Hypothalamus (tissue), 51 donors: ENCODE measurements around the gene BTBD9.
"Not testable (repeated sequence)": the region's sequence is repeated elsewhere in the genome, so short reads cannot be mapped to it uniquely, and the experiment has no call there.

Experiments used
- DNase-seq, 51 donors: peaks; one replicate each; lab custom pipeline; 2025; lab: John Stamatoyannopoulos, UW

Gene BTBD9

GRCh38 chr6:38650207-38650752, 10.6 kb upstream of the BTBD9 start:
- no peak for DNase-seq

GRCh38 chr6:38649744-38650143, 10.0 kb upstream of the BTBD9 start:
- no peak for DNase-seq

GRCh38 chr6:38648629-38649028, 8.9 kb upstream of the BTBD9 start:
- DNase-seq: no peak

GRCh38 chr6:38646166-38646878, 6.6 kb upstream of the BTBD9 start:
- no peak for DNase-seq

GRCh38 chr6:38644951-38645350, 5.2 kb upstream of the BTBD9 start:
- DNase-seq: no peak

- peak in 7 of 51 donors; percentile 5 to 61 (median 15) for DNase-seq
These were observed 634 bp upstream of the BTBD9 start for GRCh38 chr6:38640216-38640909.

- peak in 27 of 51 donors; percentile 20 to 79 (median 51) for DNase-seq
These were observed 710 bp downstream of the BTBD9 start for GRCh38 chr6:38638941-38639497.

GRCh38 chr6:38637756-38638155, 2.0 kb downstream of the BTBD9 start:
- no peak for DNase-seq

GRCh38 chr6:38636027-38636426, 3.7 kb downstream of the BTBD9 start:
- DNase-seq: no peak

GRCh38 chr6:38634518-38634917, 5.2 kb downstream of the BTBD9 start:
- DNase-seq: no peak

GRCh38 chr6:38632490-38632889, 7.2 kb downstream of the BTBD9 start:
- no peak for DNase-seq

- no peak for DNase-seq
These were observed 8.4 kb downstream of the BTBD9 start for GRCh38 chr6:38631186-38631783.

GRCh38 chr6:38625217-38625616, 14.5 kb downstream of the BTBD9 start:
- DNase-seq: no peak

GRCh38 chr6:38619342-38619741, 20.4 kb downstream of the BTBD9 start:
- DNase-seq: not testable (repeated sequence)

- DNase-seq: not testable (repeated sequence)
These were observed 21.4 kb downstream of the BTBD9 start for GRCh38 chr6:38618301-38618700.

- no peak for DNase-seq
These were observed 21.9 kb downstream of the BTBD9 start for GRCh38 chr6:38617856-38618255.

GRCh38 chr6:38612143-38612965, 27.4 kb downstream of the BTBD9 start:
- no peak for DNase-seq

GRCh38 chr6:38610050-38610625, 29.6 kb downstream of the BTBD9 start:
- DNase-seq: no peak

- DNase-seq: no peak
These were observed 35.0 kb downstream of the BTBD9 start for GRCh38 chr6:38604700-38605099.

- no peak for DNase-seq
These were observed 35.8 kb downstream of the BTBD9 start for GRCh38 chr6:38603966-38604365.
